GM23338 (cell line): ENCODE results near the gene PACSIN3. TPM values are rescaled to one million over a fixed set of nuclear protein-coding genes. Genes with fewer than 3 reads are reported as not detected.

ENCODE experiments used
- ATAC-seq: fragments of 200-7000 bp; cut with Tn5 transposase; 3 replicates; pipeline ENCODE4 v1.9.1; 2020
- DNase-seq: peaks from one replicate; pipeline ENCODE4 v3.0.0-alpha.2; 2015; ENCODE audit warnings: low spot score
- H2AFZ ChIP-seq: fragments of 200-600 bp; sonication (generic); 2 replicates; pipeline ENCODE4 v1.8.0; 2016; ENCODE audit warnings: antibody characterized with exemption, mild to moderate bottlenecking, moderate library complexity
- H3F3A ChIP-seq: fragments of 200-600 bp; sonication (generic); replicated peaks from 2 replicates; pipeline ENCODE4 v1.8.0; 2017; ENCODE audit warnings: antibody characterized with exemption, mixed run types, low read depth
- H3K27ac ChIP-seq: fragments of 200-600 bp; sonication (generic); 2 replicates; pipeline ENCODE4 v1.6.1; 2016; ENCODE audit warnings: low read depth
- H3K27me3 ChIP-seq: fragments of 200-600 bp; sonication (generic); 2 replicates; pipeline ENCODE4 v1.8.0; 2016; ENCODE audit warnings: mild to moderate bottlenecking, mixed run types, moderate library complexity; ENCODE audit not compliant: insufficient read depth
- H3K36me3 ChIP-seq: fragments of 200-600 bp; sonication (generic); 2 replicates; pipeline ENCODE4 v1.8.0; 2016; ENCODE audit warnings: mild to moderate bottlenecking; ENCODE audit not compliant: insufficient read depth
- H3K4me1 ChIP-seq: fragments of 200-600 bp; sonication (generic); 2 replicates; pipeline ENCODE4 v1.8.0; 2016; ENCODE audit warnings: mild to moderate bottlenecking, moderate library complexity; ENCODE audit not compliant: insufficient read depth
- H3K4me2 ChIP-seq: fragments of 200-600 bp; sonication (generic); 2 replicates; pipeline ENCODE4 v1.7.1; 2017; ENCODE audit warnings: mixed run types
- H3K4me3 ChIP-seq: fragments of 200-600 bp; sonication (generic); 2 replicates; pipeline ENCODE4 v1.6.1; 2016; ENCODE audit warnings: mixed run types
- H3K79me2 ChIP-seq: fragments of 200-600 bp; sonication (generic); replicated peaks from 2 replicates; pipeline ENCODE4 v1.8.0; 2017; ENCODE audit warnings: mild to moderate bottlenecking; ENCODE audit not compliant: insufficient read depth
- H3K9me2 ChIP-seq: fragments of 200-600 bp; sonication (generic); 2 replicates; pipeline ENCODE4 v1.8.0; 2017; ENCODE audit not compliant: insufficient read depth
- H4K20me1 ChIP-seq: fragments of 200-600 bp; sonication (generic); replicated peaks from 2 replicates; pipeline ENCODE4 v1.8.0; 2017; ENCODE audit warnings: mild to moderate bottlenecking; ENCODE audit not compliant: insufficient read depth
- H3K27ac Mint-ChIP-seq: 2 replicates; pipeline ENCODE4 v1.8.0; 2020; ENCODE audit warnings: inconsistent platforms, mild to moderate bottlenecking, moderate library complexity, mixed read lengths
- H3K27me3 Mint-ChIP-seq: 3 replicates; pipeline ENCODE4 v1.8.0; 2022; ENCODE audit warnings: low read depth, mild to moderate bottlenecking, moderate library complexity, mixed read lengths, inconsistent platforms; ENCODE audit not compliant: insufficient read depth, poor library complexity
- H3K36me3 Mint-ChIP-seq: 3 replicates; pipeline ENCODE4 v1.8.0; 2021; ENCODE audit warnings: low read depth, mild to moderate bottlenecking, inconsistent platforms, moderate library complexity, mixed read lengths
- H3K4me1 Mint-ChIP-seq: 3 replicates; pipeline ENCODE4 v1.8.0; 2020; ENCODE audit warnings: mild to moderate bottlenecking, inconsistent platforms, mixed read lengths
- H3K4me3 Mint-ChIP-seq: 3 replicates; pipeline ENCODE4 v1.8.0; 2021; ENCODE audit warnings: moderate library complexity, mild to moderate bottlenecking, inconsistent platforms, mixed read lengths
- H3K9me3 Mint-ChIP-seq: 3 replicates; pipeline ENCODE4 v1.8.0; 2020; ENCODE audit warnings: moderate library complexity, mild to moderate bottlenecking, inconsistent platforms, mixed read lengths
- CREB1 ChIP-seq: fragments of 250-450 bp; sonication (Bioruptor Pico); IDR thresholded peaks from 2 replicates; pipeline ENCODE4 v1.5.0; 2020; ENCODE audit warnings: low read depth, mild to moderate bottlenecking, moderate library complexity
- ETS1 ChIP-seq: IDR thresholded peaks from 2 replicates; pipeline ENCODE4 v1.6.1; 2016; ENCODE audit warnings: antibody characterized with exemption
- EZH2 ChIP-seq: fragments of 200-600 bp; sonication (generic); IDR thresholded peaks from one replicate; pipeline ENCODE4 v1.8.0; 2017; ENCODE audit warnings: antibody characterized with exemption, mild to moderate bottlenecking, low read depth; ENCODE audit not compliant: unreplicated experiment
- EZH2phosphoT487 ChIP-seq: fragments of 200-600 bp; sonication (generic); IDR thresholded peaks from one replicate; pipeline ENCODE4 v1.8.1; 2018; ENCODE audit warnings: antibody characterized with exemption; ENCODE audit not compliant: unreplicated experiment
- JUNB ChIP-seq: IDR thresholded peaks from one replicate; pipeline ENCODE4 v1.6.1; 2016; ENCODE audit warnings: antibody characterized with exemption; ENCODE audit not compliant: unreplicated experiment
- NANOG ChIP-seq: IDR thresholded peaks from 2 replicates; pipeline ENCODE4 v1.6.1; 2016; ENCODE audit warnings: antibody characterized with exemption, borderline replicate concordance
- POLR2AphosphoS5 ChIP-seq: IDR thresholded peaks from 2 replicates; pipeline ENCODE4 v1.6.1; 2016; ENCODE audit warnings: antibody characterized with exemption, low read depth
- REST ChIP-seq: IDR thresholded peaks from one replicate; pipeline ENCODE4 v1.6.1; 2018; ENCODE audit warnings: antibody characterized with exemption; ENCODE audit not compliant: unreplicated experiment
- STAT1 ChIP-seq: IDR thresholded peaks from one replicate; pipeline ENCODE4 v1.6.1; 2016; ENCODE audit warnings: antibody characterized with exemption; ENCODE audit not compliant: unreplicated experiment
- ZNF114 ChIP-seq: fragments of 250-450 bp; sonication (Bioruptor Pico); IDR thresholded peaks from 2 replicates; pipeline ENCODE4 v1.5.0; 2020; ENCODE audit warnings: mild to moderate bottlenecking, moderate library complexity
- ZNF331 ChIP-seq: fragments of 250-450 bp; sonication (Bioruptor Pico); IDR thresholded peaks from 2 replicates; pipeline ENCODE4 v1.5.0; 2020; ENCODE audit warnings: low read depth, mild to moderate bottlenecking, moderate library complexity
- polyA plus RNA-seq: library from polyadenylated mRNA; unstranded; fragments of >200 nt; fragmentation: Nextera tagmentation; extraction: Ambion mirVana; gene quantifications from 2 replicates; pipeline ENCODE4 v1.2.1, GENCODE V29; 2016
- total RNA-seq: library from RNA; depleted of rRNA; stranded (reverse); fragments of >200 nt; shearing (Covaris generic); gene quantifications from 2 replicates; pipeline ENCODE4 v1.2.3, GENCODE V29; 2014
- TF ChIP-seq, protein P1 (sequence below), 2 experiments: fragments of 200-600 bp in 1 of 2; sonication (generic) in 1 of 2; conservative IDR thresholded peaks; 2 replicates each; pipeline versions ENCODE4 v1.5.1 to v1.6.1; 2016 to 2017; ENCODE audit warnings: antibody characterized with exemption in 2 of 2, low read depth in 2 of 2, mild to moderate bottlenecking in 2 of 2, moderate library complexity in 1 of 2
- TF ChIP-seq, protein P2 (sequence below): fragments of 250-450 bp; sonication (Bioruptor Pico); IDR thresholded peaks from 2 replicates; pipeline ENCODE4 v1.5.0; 2020; ENCODE audit warnings: mild to moderate bottlenecking, moderate library complexity

The PACSIN3 gene
- total and polyA plus RNA-seq, 2 experiments from 2014 or later = 39.6 to 72.1 TPM

GRCh38 chr11:47148903-47149531, 37.2 kb downstream of the PACSIN3 start:
- H3K36me3 Mint-ChIP-seq = no peaks in the 10 kb centered on the region
- Histone ChIP-seq H3K27ac (no peak overlapping the region), H3K79me2 (no peaks in the 10 kb centered on the region), H3K27me3 (no peaks in the 10 kb centered on the region), H3K4me2 (no peak overlapping the region), H3F3A (no peaks in the 10 kb centered on the region), H3K9me2 (no peaks in the 10 kb centered on the region), H3K4me1 (peaks cover 6% of the 10 kb centered on the region), H3K4me3 (no peak overlapping the region), H3K36me3 (no peaks in the 10 kb centered on the region), H2AFZ (no peak overlapping the region), H4K20me1 (no peaks in the 10 kb centered on the region; the same call in 1 of the 2 replicates)
- no peak for DNase-seq
- no peaks in the 10 kb centered on the region for H3K9me3 Mint-ChIP-seq
- no peak overlapping the region for H3K4me3 Mint-ChIP-seq
- H3K4me1 Mint-ChIP-seq = peaks cover 11% of the 10 kb centered on the region
- TF ChIP-seq STAT1 (no peak), EZH2 (no peak), EZH2phosphoT487 (no peak), CREB1 (no peak), ETS1 (no peak), NANOG (no peak), ZNF331 (CRISPR knock-in tag) (no peak), POLR2AphosphoS5 (no peak), ZNF114 (CRISPR knock-in tag) (no peak), JUNB (no peak), REST (no peak)
- TF ChIP-seq, protein P1, sequence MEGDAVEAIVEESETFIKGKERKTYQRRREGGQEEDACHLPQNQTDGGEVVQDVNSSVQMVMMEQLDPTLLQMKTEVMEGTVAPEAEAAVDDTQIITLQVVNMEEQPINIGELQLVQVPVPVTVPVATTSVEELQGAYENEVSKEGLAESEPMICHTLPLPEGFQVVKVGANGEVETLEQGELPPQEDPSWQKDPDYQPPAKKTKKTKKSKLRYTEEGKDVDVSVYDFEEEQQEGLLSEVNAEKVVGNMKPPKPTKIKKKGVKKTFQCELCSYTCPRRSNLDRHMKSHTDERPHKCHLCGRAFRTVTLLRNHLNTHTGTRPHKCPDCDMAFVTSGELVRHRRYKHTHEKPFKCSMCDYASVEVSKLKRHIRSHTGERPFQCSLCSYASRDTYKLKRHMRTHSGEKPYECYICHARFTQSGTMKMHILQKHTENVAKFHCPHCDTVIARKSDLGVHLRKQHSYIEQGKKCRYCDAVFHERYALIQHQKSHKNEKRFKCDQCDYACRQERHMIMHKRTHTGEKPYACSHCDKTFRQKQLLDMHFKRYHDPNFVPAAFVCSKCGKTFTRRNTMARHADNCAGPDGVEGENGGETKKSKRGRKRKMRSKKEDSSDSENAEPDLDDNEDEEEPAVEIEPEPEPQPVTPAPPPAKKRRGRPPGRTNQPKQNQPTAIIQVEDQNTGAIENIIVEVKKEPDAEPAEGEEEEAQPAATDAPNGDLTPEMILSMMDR (conservative IDR thresholded peaks at IDR 0.05; ENCODE audit: low read depth in 2 of 2) = no peak
- TF ChIP-seq, protein P2, sequence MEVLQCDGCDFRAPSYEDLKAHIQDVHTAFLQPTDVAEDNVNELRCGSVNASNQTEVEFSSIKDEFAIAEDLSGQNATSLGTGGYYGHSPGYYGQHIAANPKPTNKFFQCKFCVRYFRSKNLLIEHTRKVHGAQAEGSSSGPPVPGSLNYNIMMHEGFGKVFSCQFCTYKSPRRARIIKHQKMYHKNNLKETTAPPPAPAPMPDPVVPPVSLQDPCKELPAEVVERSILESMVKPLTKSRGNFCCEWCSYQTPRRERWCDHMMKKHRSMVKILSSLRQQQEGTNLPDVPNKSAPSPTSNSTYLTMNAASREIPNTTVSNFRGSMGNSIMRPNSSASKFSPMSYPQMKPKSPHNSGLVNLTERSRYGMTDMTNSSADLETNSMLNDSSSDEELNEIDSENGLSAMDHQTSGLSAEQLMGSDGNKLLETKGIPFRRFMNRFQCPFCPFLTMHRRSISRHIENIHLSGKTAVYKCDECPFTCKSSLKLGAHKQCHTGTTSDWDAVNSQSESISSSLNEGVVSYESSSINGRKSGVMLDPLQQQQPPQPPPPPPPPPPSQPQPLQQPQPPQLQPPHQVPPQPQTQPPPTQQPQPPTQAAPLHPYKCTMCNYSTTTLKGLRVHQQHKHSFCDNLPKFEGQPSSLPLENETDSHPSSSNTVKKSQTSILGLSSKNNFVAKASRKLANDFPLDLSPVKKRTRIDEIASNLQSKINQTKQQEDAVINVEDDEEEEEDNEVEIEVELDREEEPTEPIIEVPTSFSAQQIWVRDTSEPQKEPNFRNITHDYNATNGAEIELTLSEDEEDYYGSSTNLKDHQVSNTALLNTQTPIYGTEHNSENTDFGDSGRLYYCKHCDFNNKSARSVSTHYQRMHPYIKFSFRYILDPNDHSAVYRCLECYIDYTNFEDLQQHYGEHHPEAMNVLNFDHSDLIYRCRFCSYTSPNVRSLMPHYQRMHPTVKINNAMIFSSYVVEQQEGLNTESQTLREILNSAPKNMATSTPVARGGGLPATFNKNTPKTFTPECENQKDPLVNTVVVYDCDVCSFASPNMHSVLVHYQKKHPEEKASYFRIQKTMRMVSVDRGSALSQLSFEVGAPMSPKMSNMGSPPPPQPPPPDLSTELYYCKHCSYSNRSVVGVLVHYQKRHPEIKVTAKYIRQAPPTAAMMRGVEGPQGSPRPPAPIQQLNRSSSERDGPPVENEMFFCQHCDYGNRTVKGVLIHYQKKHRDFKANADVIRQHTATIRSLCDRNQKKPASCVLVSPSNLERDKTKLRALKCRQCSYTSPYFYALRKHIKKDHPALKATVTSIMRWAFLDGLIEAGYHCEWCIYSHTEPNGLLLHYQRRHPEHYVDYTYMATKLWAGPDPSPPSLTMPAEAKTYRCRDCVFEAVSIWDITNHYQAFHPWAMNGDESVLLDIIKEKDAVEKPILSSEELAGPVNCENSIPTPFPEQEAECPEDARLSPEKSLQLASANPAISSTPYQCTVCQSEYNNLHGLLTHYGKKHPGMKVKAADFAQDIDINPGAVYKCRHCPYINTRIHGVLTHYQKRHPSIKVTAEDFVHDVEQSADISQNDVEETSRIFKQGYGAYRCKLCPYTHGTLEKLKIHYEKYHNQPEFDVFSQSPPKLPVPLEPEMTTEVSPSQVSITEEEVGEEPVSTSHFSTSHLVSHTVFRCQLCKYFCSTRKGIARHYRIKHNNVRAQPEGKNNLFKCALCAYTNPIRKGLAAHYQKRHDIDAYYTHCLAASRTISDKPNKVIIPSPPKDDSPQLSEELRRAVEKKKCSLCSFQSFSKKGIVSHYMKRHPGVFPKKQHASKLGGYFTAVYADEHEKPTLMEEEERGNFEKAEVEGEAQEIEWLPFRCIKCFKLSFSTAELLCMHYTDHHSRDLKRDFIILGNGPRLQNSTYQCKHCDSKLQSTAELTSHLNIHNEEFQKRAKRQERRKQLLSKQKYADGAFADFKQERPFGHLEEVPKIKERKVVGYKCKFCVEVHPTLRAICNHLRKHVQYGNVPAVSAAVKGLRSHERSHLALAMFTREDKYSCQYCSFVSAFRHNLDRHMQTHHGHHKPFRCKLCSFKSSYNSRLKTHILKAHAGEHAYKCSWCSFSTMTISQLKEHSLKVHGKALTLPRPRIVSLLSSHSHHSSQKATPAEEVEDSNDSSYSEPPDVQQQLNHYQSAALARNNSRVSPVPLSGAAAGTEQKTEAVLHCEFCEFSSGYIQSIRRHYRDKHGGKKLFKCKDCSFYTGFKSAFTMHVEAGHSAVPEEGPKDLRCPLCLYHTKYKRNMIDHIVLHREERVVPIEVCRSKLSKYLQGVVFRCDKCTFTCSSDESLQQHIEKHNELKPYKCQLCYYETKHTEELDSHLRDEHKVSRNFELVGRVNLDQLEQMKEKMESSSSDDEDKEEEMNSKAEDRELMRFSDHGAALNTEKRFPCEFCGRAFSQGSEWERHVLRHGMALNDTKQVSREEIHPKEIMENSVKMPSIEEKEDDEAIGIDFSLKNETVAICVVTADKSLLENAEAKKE (CRISPR knock-in tag) = no peak
- no peak overlapping the region for H3K27ac Mint-ChIP-seq
- H3K27me3 Mint-ChIP-seq = peaks cover 4% of the 10 kb centered on the region
- ATAC-seq = no peak
